ENCODE measurements around the gene C10orf105.

The C10orf105 gene

GRCh38 chr10:71715026-71715425 is 4.6 kb downstream of the C10orf105 start:
- TF ChIP-seq YY1 (IDR thresholded peaks at IDR 0.05; ENCODE audit: insufficient read depth, insufficient read length) (no peak), ZNF274 (IDR thresholded peaks at IDR 0.05; ENCODE audit: low read depth, low read length) (no peak), SUZ12 (IDR thresholded peaks at IDR 0.05; ENCODE audit: extremely low read depth, insufficient read depth, insufficient read length) (no peak)
- Histone ChIP-seq H3K27me3 (ENCODE audit: insufficient read depth, insufficient read length) (no peaks in the 10 kb centered on the region), H3K36me3 (ENCODE audit: insufficient read depth, insufficient read length, low read length) (no peaks in the 10 kb centered on the region), H3K4me3 (ENCODE audit: insufficient read length, low read depth) (no peak overlapping the region), H3K9me3 (ENCODE audit: insufficient read depth, low read length) (no peaks in the 10 kb centered on the region), H3K9ac (ENCODE audit: insufficient read length, low read depth) (no peak overlapping the region), H3K4me1 (ENCODE audit: insufficient read depth, insufficient read length) (peaks cover 13% of the 10 kb centered on the region)
- no peak for DNase-seq (ENCODE audit: low read depth, low spot score)

- H3K4me1 ChIP-seq (ENCODE audit: insufficient read depth, insufficient read length) = peaks cover 12% of the 10 kb centered on the region
- TF ChIP-seq SUZ12 (IDR thresholded peaks at IDR 0.05; ENCODE audit: extremely low read depth, insufficient read depth, insufficient read length) (no peak), YY1 (IDR thresholded peaks at IDR 0.05; ENCODE audit: insufficient read depth, insufficient read length) (no peak), ZNF274 (IDR thresholded peaks at IDR 0.05; ENCODE audit: low read depth, low read length) (no peak)
- H3K9me3 ChIP-seq (ENCODE audit: insufficient read depth, low read length) = no peaks in the 10 kb centered on the region
- no peak for DNase-seq (ENCODE audit: low read depth, low spot score)
- no peak overlapping the region for H3K4me3 ChIP-seq (ENCODE audit: insufficient read length, low read depth)
- no peaks in the 10 kb centered on the region for H3K27me3 ChIP-seq (ENCODE audit: insufficient read depth, insufficient read length)
- no peaks in the 10 kb centered on the region for H3K36me3 ChIP-seq (ENCODE audit: insufficient read depth, insufficient read length, low read length)
- no peak overlapping the region for H3K9ac ChIP-seq (ENCODE audit: insufficient read length, low read depth)
Observed at GRCh38 chr10:71714592-71714991, 5.0 kb downstream of the C10orf105 start.

GRCh38 chr10:71714031-71714410 is 5.6 kb downstream of the C10orf105 start:
- Histone ChIP-seq H3K4me1 (ENCODE audit: insufficient read depth, insufficient read length) (peaks cover 7% of the 10 kb centered on the region), H3K9ac (ENCODE audit: insufficient read length, low read depth) (no peak overlapping the region)

GRCh38 chr10:71713135-71714030 is 6.2 kb downstream of the C10orf105 start:
- DNase-seq (ENCODE audit: low read depth, low spot score) = no peak
- TF ChIP-seq YY1 (IDR thresholded peaks at IDR 0.05; ENCODE audit: insufficient read depth, insufficient read length) (no peak), ZNF274 (IDR thresholded peaks at IDR 0.05; ENCODE audit: low read depth, low read length) (no peak), SUZ12 (IDR thresholded peaks at IDR 0.05; ENCODE audit: extremely low read depth, insufficient read depth, insufficient read length) (no peak)
- H3K27me3 ChIP-seq (ENCODE audit: insufficient read depth, insufficient read length) = peaks cover 6% of the 10 kb centered on the region
- no peaks in the 10 kb centered on the region for H3K9me3 ChIP-seq (ENCODE audit: insufficient read depth, low read length)
- peaks cover 11% of the 10 kb centered on the region for H3K4me1 ChIP-seq (ENCODE audit: insufficient read depth, insufficient read length)
- no peak overlapping the region for H3K9ac ChIP-seq (ENCODE audit: insufficient read length, low read depth)
- H3K36me3 ChIP-seq (ENCODE audit: insufficient read depth, insufficient read length, low read length) = no peaks in the 10 kb centered on the region
- no peak overlapping the region for H3K4me3 ChIP-seq (ENCODE audit: insufficient read length, low read depth)

More at GRCh38 chr10:71714031-71714410, 5.6 kb downstream of the C10orf105 start:
- Histone ChIP-seq H3K9me3 (ENCODE audit: insufficient read depth, low read length) (no peaks in the 10 kb centered on the region), H3K27me3 (ENCODE audit: insufficient read depth, insufficient read length) (peaks cover 2% of the 10 kb centered on the region), H3K36me3 (ENCODE audit: insufficient read depth, insufficient read length, low read length) (no peaks in the 10 kb centered on the region), H3K4me3 (ENCODE audit: insufficient read length, low read depth) (no peak overlapping the region)
- TF ChIP-seq YY1 (IDR thresholded peaks at IDR 0.05; ENCODE audit: insufficient read depth, insufficient read length) (no peak), ZNF274 (IDR thresholded peaks at IDR 0.05; ENCODE audit: low read depth, low read length) (no peak), SUZ12 (IDR thresholded peaks at IDR 0.05; ENCODE audit: extremely low read depth, insufficient read depth, insufficient read length) (no peak)
- DNase-seq (ENCODE audit: low read depth, low spot score) = no peak

GRCh38 chr10:71712572-71713134 is 6.9 kb downstream of the C10orf105 start:
- DNase-seq (ENCODE audit: low read depth, low spot score) = no peak
- H3K9ac ChIP-seq (ENCODE audit: insufficient read length, low read depth) = no peak overlapping the region

GRCh38 chr10:71712170-71712569 is 7.4 kb downstream of the C10orf105 start:
- Histone ChIP-seq H3K36me3 (ENCODE audit: insufficient read depth, insufficient read length, low read length) (no peaks in the 10 kb centered on the region), H3K9me3 (ENCODE audit: insufficient read depth, low read length) (no peaks in the 10 kb centered on the region), H3K4me1 (ENCODE audit: insufficient read depth, insufficient read length) (peaks cover 11% of the 10 kb centered on the region), H3K9ac (ENCODE audit: insufficient read length, low read depth) (no peak overlapping the region), H3K4me3 (ENCODE audit: insufficient read length, low read depth) (no peak overlapping the region), H3K27me3 (ENCODE audit: insufficient read depth, insufficient read length) (peaks cover 6% of the 10 kb centered on the region)
- TF ChIP-seq YY1 (IDR thresholded peaks at IDR 0.05; ENCODE audit: insufficient read depth, insufficient read length) (no peak), SUZ12 (IDR thresholded peaks at IDR 0.05; ENCODE audit: extremely low read depth, insufficient read depth, insufficient read length) (no peak), ZNF274 (IDR thresholded peaks at IDR 0.05; ENCODE audit: low read depth, low read length) (no peak)
- DNase-seq (ENCODE audit: low read depth, low spot score) = no peak

More at GRCh38 chr10:71712572-71713134, 6.9 kb downstream of the C10orf105 start:
- Histone ChIP-seq H3K4me1 (ENCODE audit: insufficient read depth, insufficient read length) (peaks cover 11% of the 10 kb centered on the region), H3K36me3 (ENCODE audit: insufficient read depth, insufficient read length, low read length) (no peaks in the 10 kb centered on the region), H3K4me3 (ENCODE audit: insufficient read length, low read depth) (no peak overlapping the region), H3K27me3 (ENCODE audit: insufficient read depth, insufficient read length) (peaks cover 6% of the 10 kb centered on the region), H3K9me3 (ENCODE audit: insufficient read depth, low read length) (no peaks in the 10 kb centered on the region)
- TF ChIP-seq YY1 (IDR thresholded peaks at IDR 0.05; ENCODE audit: insufficient read depth, insufficient read length) = no peak
- TF ChIP-seq ZNF274 (IDR thresholded peaks at IDR 0.05; ENCODE audit: low read depth, low read length) = no peak
- no peak for TF ChIP-seq SUZ12 (IDR thresholded peaks at IDR 0.05; ENCODE audit: extremely low read depth, insufficient read depth, insufficient read length)

GRCh38 chr10:71711052-71711623 is 8.4 kb downstream of the C10orf105 start:
- Histone ChIP-seq H3K4me1 (ENCODE audit: insufficient read depth, insufficient read length) (peaks cover 11% of the 10 kb centered on the region), H3K9me3 (ENCODE audit: insufficient read depth, low read length) (no peaks in the 10 kb centered on the region), H3K9ac (ENCODE audit: insufficient read length, low read depth) (no peak overlapping the region), H3K27me3 (ENCODE audit: insufficient read depth, insufficient read length) (peaks cover 6% of the 10 kb centered on the region), H3K4me3 (ENCODE audit: insufficient read length, low read depth) (no peak overlapping the region), H3K36me3 (ENCODE audit: insufficient read depth, insufficient read length, low read length) (no peaks in the 10 kb centered on the region)
- TF ChIP-seq SUZ12 (IDR thresholded peaks at IDR 0.05; ENCODE audit: extremely low read depth, insufficient read depth, insufficient read length) (no peak), ZNF274 (IDR thresholded peaks at IDR 0.05; ENCODE audit: low read depth, low read length) (no peak), YY1 (IDR thresholded peaks at IDR 0.05; ENCODE audit: insufficient read depth, insufficient read length) (no peak)
- DNase-seq (ENCODE audit: low read depth, low spot score) = no peak
